Neural cell (in vitro differentiated cells): ENCODE data around the gene CPNE1. TPM values are rescaled to one million over a fixed set of nuclear protein-coding genes. Genes with fewer than 3 reads are reported as not detected.

ENCODE experiments used
- H2AFZ ChIP-seq: fragments of 200-600, 300-800 bp; sonication (generic), shearing (Covaris generic); 2 replicates; pipeline ENCODE4 v1.6.0; 2014; ENCODE audit warnings: low read depth, mild to moderate bottlenecking, antibody characterized with exemption, low read length, moderate library complexity
- H3F3A ChIP-seq: fragments of 200-600 bp; shearing (Covaris generic); 2 replicates; pipeline ENCODE4 v1.6.1; 2016; ENCODE audit warnings: mild to moderate bottlenecking, moderate library complexity, mixed read lengths, antibody characterized with exemption, low read length; ENCODE audit not compliant: insufficient read depth, poor library complexity, severe bottlenecking
- H3K27ac ChIP-seq: fragments of 200-600, 300-800 bp; sonication (generic), shearing (Covaris generic); 2 replicates; pipeline ENCODE4 v1.5.1; 2014; ENCODE audit warnings: mild to moderate bottlenecking, low read length, moderate library complexity
- H3K27me3 ChIP-seq: fragments of 300-800, 200-600 bp; sonication (generic), shearing (Covaris generic); 2 replicates; pipeline ENCODE4 v1.6.0; 2014; ENCODE audit warnings: mild to moderate bottlenecking, low read depth, low read length, moderate library complexity; ENCODE audit not compliant: insufficient read depth
- H3K36me3 ChIP-seq: fragments of 300-800, 200-600 bp; sonication (generic), shearing (Covaris generic); 2 replicates; pipeline ENCODE4 v1.5.1; 2014; ENCODE audit warnings: mild to moderate bottlenecking, antibody characterized with exemption, low read length, moderate library complexity; ENCODE audit not compliant: insufficient read depth
- H3K4me2 ChIP-seq: fragments of 300-800, 200-600 bp; sonication (generic), shearing (Covaris generic); 2 replicates; pipeline ENCODE4 v1.6.0; 2014; ENCODE audit warnings: mild to moderate bottlenecking, low read length
- H3K4me3 ChIP-seq: fragments of 300-800, 200-600 bp; sonication (generic), shearing (Covaris generic); 2 replicates; pipeline ENCODE4 v1.5.1; 2014; ENCODE audit warnings: mild to moderate bottlenecking, low read length, moderate library complexity
- H3K79me2 ChIP-seq: fragments of 200-600 bp; shearing (Covaris generic); replicated peaks from 2 replicates; pipeline ENCODE4 v1.6.0; 2014; ENCODE audit warnings: mild to moderate bottlenecking, low read length, moderate library complexity; ENCODE audit not compliant: insufficient read depth
- H3K9ac ChIP-seq: fragments of 300-800, 200-600 bp; sonication (generic), shearing (Covaris generic); 2 replicates; pipeline ENCODE4 v1.6.1; 2016; ENCODE audit warnings: mild to moderate bottlenecking, low read length, mixed read lengths
- H3K9me2 ChIP-seq: fragments of 200-600 bp; shearing (Covaris generic); 2 replicates; pipeline ENCODE4 v1.6.1; 2016; ENCODE audit warnings: mild to moderate bottlenecking, low read length, mixed read lengths; ENCODE audit not compliant: insufficient read depth
- H3K9me3 ChIP-seq: fragments of 200-600, 300-800 bp; sonication (generic), shearing (Covaris generic); 2 replicates; pipeline ENCODE4 v1.6.1; 2016; ENCODE audit warnings: mild to moderate bottlenecking, mixed run types, low read length, moderate library complexity, mixed read lengths
- H4K20me1 ChIP-seq: fragments of 200-600 bp; shearing (Covaris generic); 2 replicates; pipeline ENCODE4 v1.6.1; 2016; ENCODE audit warnings: mild to moderate bottlenecking, mixed run types; ENCODE audit not compliant: insufficient read depth
- CTCF ChIP-seq: fragments of 450-650 bp; IDR thresholded peaks from 2 replicates; pipeline ENCODE4 v1.5.1; 2014; ENCODE audit warnings: antibody characterized with exemption, mild to moderate bottlenecking, moderate library complexity; ENCODE audit not compliant: poor library complexity, severe bottlenecking
- EP300 ChIP-seq: fragments of 450-650 bp; conservative IDR thresholded peaks from 2 replicates; pipeline ENCODE4 v1.6.1; 2014; ENCODE audit warnings: antibody characterized with exemption, mild to moderate bottlenecking, moderate library complexity; ENCODE audit not compliant: poor library complexity, severe bottlenecking
- EZH2 ChIP-seq: fragments of 200-600, 300-800 bp; shearing (Covaris generic), sonication (generic); IDR thresholded peaks from 2 replicates; pipeline ENCODE4 v1.6.1; 2014; ENCODE audit warnings: antibody characterized with exemption, low read length, borderline replicate concordance, mild to moderate bottlenecking; ENCODE audit not compliant: insufficient read depth, poor library complexity, severe bottlenecking
- MXI1 ChIP-seq: fragments of 450-650 bp; conservative IDR thresholded peaks from 2 replicates; pipeline ENCODE4 v1.6.1; 2014; ENCODE audit warnings: antibody characterized with exemption, mild to moderate bottlenecking; ENCODE audit not compliant: poor library complexity, severe bottlenecking
- POLR2AphosphoS5 ChIP-seq: IDR thresholded peaks from 2 replicates; pipeline ENCODE4 v1.6.1; 2012
- RAD21 ChIP-seq: fragments of 450-650 bp; conservative IDR thresholded peaks from 2 replicates; pipeline ENCODE4 v1.6.1; 2014; ENCODE audit warnings: antibody characterized with exemption, mild to moderate bottlenecking, moderate library complexity
- REST ChIP-seq: IDR thresholded peaks from 2 replicates; pipeline ENCODE4 v1.6.1; 2012; ENCODE audit warnings: borderline replicate concordance
- SMC3 ChIP-seq: fragments of 450-650 bp; conservative IDR thresholded peaks from 2 replicates; pipeline ENCODE4 v1.6.1; 2014; ENCODE audit warnings: antibody characterized with exemption, mild to moderate bottlenecking, moderate library complexity; ENCODE audit not compliant: poor library complexity
- TAF1 ChIP-seq: IDR thresholded peaks from 2 replicates; pipeline ENCODE4 v1.6.1; 2012; ENCODE audit warnings: low read depth
- polyA plus RNA-seq: library from polyadenylated mRNA; depleted of rRNA; stranded (reverse); fragments of >200 nt; gene quantifications from 2 replicates; pipeline ENCODE4 v1.2.3, GENCODE V29; 2014

Gene CPNE1
- polyA plus RNA-seq, 1 donor from 2014 or later = 148 TPM

GRCh38 chr20:35586751-35587425 is 77.8 kb downstream of the CPNE1 start:
- Histone ChIP-seq H3K27ac (no peak overlapping the region), H3F3A (no peaks in the 10 kb centered on the region), H3K9me3 (no peaks in the 10 kb centered on the region), H3K9ac (no peak overlapping the region), H3K4me3 (no peak overlapping the region), H3K36me3 (no peaks in the 10 kb centered on the region), H3K79me2 (no peaks in the 10 kb centered on the region), H4K20me1 (no peaks in the 10 kb centered on the region), H2AFZ (no peak overlapping the region), H3K4me2 (no peak overlapping the region), H3K9me2 (no peaks in the 10 kb centered on the region), H3K27me3 (no peaks in the 10 kb centered on the region)
- TF ChIP-seq MXI1 (no peak), EP300 (no peak), CTCF (no peak), SMC3 (no peak), TAF1 (no peak), EZH2 (no peak), POLR2AphosphoS5 (no peak), REST (no peak), RAD21 (no peak)

GRCh38 chr20:35583636-35584560 is 80.8 kb downstream of the CPNE1 start:
- Histone ChIP-seq H3F3A (no peaks in the 10 kb centered on the region), H3K9ac (no peak overlapping the region), H3K4me3 (no peak overlapping the region), H3K36me3 (no peaks in the 10 kb centered on the region), H3K9me2 (no peaks in the 10 kb centered on the region), H3K27me3 (no peaks in the 10 kb centered on the region), H2AFZ (no peak overlapping the region), H3K27ac (no peak overlapping the region), H3K9me3 (no peaks in the 10 kb centered on the region), H3K79me2 (no peaks in the 10 kb centered on the region), H4K20me1 (no peaks in the 10 kb centered on the region), H3K4me2 (no peak overlapping the region)
- TF ChIP-seq MXI1 (no peak), CTCF (no peak), REST (no peak), TAF1 (no peak), RAD21 (no peak), EZH2 (no peak), EP300 (no peak), SMC3 (no peak), POLR2AphosphoS5 (no peak)
